Measurements from ENCODE around the gene PARD3. TPM values are rescaled to one million over a fixed set of nuclear protein-coding genes. Genes with fewer than 3 reads are reported as not detected.

PARD3 gene
- total RNA-seq, 1 donor: 42.1 TPM

DNA sequence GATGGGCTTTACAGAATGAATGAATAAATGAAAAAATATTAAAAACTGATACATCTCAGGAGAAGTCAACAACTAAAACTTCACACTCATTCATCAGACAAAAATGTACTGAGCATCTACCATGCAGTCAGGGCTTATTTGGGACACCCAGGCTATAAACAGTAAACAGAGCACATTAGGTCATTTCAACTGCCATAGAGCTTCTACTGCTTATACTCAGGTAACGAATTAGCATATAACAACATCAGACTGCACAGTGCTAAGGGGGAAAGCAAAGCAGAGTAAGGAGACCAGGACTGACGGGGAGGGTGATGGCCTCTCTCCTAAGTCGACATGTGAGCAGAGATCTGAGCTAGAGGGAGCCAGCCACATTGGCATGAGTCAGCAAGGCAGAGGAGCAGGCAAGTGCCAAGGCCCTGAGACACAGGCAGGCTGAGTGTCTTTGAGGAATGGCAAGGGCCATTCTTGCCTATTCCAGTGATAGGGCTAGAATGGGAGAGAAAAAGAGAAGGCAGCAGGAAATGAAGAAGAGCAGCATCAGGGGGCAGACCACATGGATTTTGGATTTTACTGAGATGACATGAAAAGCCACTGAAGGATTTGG is 528.9 kb downstream of the PARD3 start:
- H3K4me3 ChIP-seq (ENCODE audit: low read depth, low read length): no peak overlapping the region
- TF ChIP-seq, protein P1, sequence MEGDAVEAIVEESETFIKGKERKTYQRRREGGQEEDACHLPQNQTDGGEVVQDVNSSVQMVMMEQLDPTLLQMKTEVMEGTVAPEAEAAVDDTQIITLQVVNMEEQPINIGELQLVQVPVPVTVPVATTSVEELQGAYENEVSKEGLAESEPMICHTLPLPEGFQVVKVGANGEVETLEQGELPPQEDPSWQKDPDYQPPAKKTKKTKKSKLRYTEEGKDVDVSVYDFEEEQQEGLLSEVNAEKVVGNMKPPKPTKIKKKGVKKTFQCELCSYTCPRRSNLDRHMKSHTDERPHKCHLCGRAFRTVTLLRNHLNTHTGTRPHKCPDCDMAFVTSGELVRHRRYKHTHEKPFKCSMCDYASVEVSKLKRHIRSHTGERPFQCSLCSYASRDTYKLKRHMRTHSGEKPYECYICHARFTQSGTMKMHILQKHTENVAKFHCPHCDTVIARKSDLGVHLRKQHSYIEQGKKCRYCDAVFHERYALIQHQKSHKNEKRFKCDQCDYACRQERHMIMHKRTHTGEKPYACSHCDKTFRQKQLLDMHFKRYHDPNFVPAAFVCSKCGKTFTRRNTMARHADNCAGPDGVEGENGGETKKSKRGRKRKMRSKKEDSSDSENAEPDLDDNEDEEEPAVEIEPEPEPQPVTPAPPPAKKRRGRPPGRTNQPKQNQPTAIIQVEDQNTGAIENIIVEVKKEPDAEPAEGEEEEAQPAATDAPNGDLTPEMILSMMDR (IDR thresholded peaks at IDR 0.05; ENCODE audit: insufficient read depth, low read length): no peak
- DNase-seq (ENCODE audit: low read depth): no peak

DNA sequence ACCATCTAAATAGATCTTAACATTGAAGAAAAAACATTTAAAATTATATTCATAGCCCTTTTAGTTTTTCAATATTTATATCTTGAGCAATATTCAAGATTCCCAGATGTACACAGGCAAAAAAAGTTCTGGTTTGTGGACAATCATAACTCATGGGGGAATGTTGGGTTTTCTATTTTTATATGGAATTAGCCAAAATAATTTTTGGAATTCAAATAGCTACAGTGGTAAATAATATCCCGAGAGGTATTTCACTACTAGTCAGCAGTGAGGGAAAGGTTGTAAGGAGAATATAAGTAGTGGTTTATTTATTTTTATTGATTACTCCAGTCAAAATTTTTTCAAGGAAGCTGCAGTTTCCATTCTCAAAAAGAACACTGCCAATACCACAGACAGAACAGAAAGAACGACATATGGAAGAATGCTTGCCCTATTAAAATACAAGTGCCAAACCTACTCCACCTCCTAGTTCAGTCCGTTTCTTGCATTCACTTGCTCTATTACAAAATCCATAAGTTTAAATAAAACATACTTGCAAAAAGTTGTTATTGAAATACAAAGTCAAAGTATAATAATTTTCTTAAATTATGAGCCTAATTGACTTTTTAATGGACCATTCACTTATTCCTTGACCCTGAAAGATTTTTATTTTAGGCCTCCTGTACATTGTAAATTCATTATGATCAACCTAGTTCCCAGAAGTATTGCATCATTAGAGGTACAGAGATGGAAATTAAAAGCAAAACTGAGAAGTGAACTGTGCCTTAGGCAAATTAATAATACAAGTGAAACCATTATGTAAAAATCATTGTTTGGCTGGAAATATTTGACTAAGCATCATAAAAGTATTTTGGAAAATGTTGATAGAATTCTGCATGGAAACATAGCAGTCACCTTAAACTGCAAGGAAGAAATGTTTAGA is 533.2 kb downstream of the PARD3 start:
- DNase-seq (ENCODE audit: low read depth): no peak
- H3K4me3 ChIP-seq (ENCODE audit: low read depth, low read length): no peak overlapping the region
- TF ChIP-seq, protein P1 (IDR thresholded peaks at IDR 0.05; ENCODE audit: insufficient read depth, low read length): no peak

DNA sequence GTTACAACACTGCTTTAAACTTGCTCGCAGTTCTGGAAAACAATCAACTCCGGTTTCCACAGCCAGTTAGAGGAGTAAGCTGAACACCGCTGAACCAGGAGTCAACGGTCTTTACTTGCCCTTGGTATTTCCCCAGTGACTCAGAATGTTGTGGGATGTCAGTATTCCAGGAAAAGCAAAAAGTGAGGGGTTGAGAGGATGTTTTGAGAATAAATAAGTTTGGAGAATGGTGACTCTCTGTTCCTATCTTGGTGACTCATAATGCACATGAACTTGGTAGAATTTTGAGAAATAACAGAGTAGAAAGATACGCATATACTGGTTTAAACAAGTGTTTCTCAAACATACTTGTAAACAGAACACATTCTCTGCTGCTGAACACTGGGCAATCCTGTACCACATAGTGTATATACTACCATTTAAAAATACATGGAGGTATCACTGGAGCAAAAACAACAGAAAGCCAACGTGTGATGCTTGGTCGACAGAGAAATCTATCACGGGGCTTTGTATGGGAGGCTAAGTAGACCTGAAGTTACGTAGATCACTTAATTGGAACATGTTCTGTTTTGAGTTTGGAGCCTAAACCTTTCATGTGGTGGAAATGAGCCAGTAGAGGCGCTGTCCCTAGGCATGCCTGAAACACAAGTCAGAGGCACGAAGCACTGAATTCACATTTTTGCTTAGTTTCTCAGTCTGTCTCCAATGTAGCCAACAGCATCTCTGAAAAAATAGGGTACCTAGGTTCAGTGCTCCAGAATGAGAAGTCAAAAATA is 534.3 kb downstream of the PARD3 start:
- TF ChIP-seq, protein P1 (IDR thresholded peaks at IDR 0.05; ENCODE audit: insufficient read depth, low read length): peak; percentile 26
- no peak overlapping the region for H3K4me3 ChIP-seq (ENCODE audit: low read depth, low read length)
- peak; percentile 96 for DNase-seq (ENCODE audit: low read depth)

GRCh38 chr10:34275626-34276130 is 539.4 kb downstream of the PARD3 start:
- TF ChIP-seq, protein P1 (IDR thresholded peaks at IDR 0.05; ENCODE audit: insufficient read depth, low read length): no peak
- peak; percentile 40 for DNase-seq (ENCODE audit: low read depth)
- no peak overlapping the region for H3K4me3 ChIP-seq (ENCODE audit: low read depth, low read length)

- no peak for DNase-seq (ENCODE audit: low read depth)
Observed at GRCh38 chr10:34274906-34275305, 540.2 kb downstream of the PARD3 start.

GRCh38 chr10:34273340-34273739 is 541.8 kb downstream of the PARD3 start:
- DNase-seq (ENCODE audit: low read depth): no peak
- TF ChIP-seq, protein P1 (IDR thresholded peaks at IDR 0.05; ENCODE audit: insufficient read depth, low read length): no peak
- H3K4me3 ChIP-seq (ENCODE audit: low read depth, low read length): no peak overlapping the region

More at GRCh38 chr10:34274906-34275305, 540.2 kb downstream of the PARD3 start:
- TF ChIP-seq, protein P1 (IDR thresholded peaks at IDR 0.05; ENCODE audit: insufficient read depth, low read length): no peak
- no peak overlapping the region for H3K4me3 ChIP-seq (ENCODE audit: low read depth, low read length)
